Skeletal muscle cell (primary cell): ENCODE data around the gene FRRS1.

Source experiments
- DNase-seq: peaks from one replicate; pipeline ENCODE4 v3.0.0-alpha.2; 2010; ENCODE audit warnings: low read depth
- H3K4me3 ChIP-seq: 2 replicates; pipeline ENCODE4 v1.5.1; 2011; ENCODE audit warnings: low read depth, mild to moderate bottlenecking, control low read depth, low read length, moderate library complexity

The FRRS1 gene

GRCh38 chr1:99660496-99660895 lies 105.9 kb downstream of the FRRS1 start:
- no peak for DNase-seq
- no peak overlapping the region for H3K4me3 ChIP-seq

DNA sequence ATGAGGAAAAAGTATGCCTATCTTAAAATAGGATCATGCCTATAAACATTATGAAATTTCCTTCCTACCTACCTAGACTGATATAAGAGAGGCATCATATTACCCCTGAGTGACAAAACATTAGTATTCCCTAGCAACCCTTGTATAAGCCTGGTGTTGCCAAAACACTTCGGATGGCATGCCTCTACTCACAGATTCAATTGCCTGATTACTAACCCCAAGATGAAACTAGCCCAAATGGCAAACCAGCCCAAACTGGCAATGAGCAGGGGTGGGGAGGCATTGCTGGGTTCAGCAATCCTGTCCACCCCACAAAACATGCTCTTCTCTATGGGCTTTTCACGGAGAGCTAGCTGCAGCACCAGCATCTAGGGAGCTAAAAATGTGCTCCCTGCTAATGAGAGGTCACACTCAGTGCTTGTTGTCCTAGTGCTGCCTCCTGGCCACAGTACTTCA lies 106.7 kb downstream of the FRRS1 start:
- no peak overlapping the region for H3K4me3 ChIP-seq
- no peak for DNase-seq
